Stimulated activated CD4-positive, alpha-beta T cell treated with anti-CD3 and anti-CD28 coated beads, Interleukin-1b, Interleukin-23, amount 100 ng/mL, for 4 hours (primary cell): ENCODE results near the gene TCOF1.
A peak's percentile ranks its signal among the peaks of the same experiment; 100 is the strongest.
"Not testable (repeated sequence)": the region's sequence is repeated elsewhere in the genome, so short reads cannot be mapped to it uniquely, and the experiment has no call there.

ENCODE experiments used
- DNase-seq, 2 donors: peaks; one replicate each; pipeline ENCODE4 v3.0.0-alpha.2; 2020; ENCODE audit warnings: low read depth in 2 of 2

Gene TCOF1

DNA sequence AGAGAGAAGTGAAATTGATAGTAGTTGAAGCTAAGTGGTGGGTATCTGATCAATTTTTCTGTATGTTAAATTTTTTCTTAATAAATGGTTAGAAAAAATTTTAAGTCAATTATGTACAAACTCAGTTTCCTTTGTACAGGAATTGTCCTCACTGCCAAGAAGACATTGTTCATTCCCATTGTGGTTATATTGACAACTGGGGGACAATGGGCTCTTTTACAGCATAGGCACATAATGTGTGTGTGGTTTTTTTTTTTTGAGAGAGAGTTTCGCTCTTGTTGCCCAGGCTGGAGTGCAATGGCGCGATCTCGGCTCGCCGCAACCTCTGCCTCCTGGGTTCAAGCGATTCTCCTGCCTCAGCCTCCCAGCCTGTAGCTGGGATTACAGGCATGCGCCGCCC is 68.7 kb downstream of the TCOF1 start:
- DNase-seq: not testable (repeated sequence)

DNA sequence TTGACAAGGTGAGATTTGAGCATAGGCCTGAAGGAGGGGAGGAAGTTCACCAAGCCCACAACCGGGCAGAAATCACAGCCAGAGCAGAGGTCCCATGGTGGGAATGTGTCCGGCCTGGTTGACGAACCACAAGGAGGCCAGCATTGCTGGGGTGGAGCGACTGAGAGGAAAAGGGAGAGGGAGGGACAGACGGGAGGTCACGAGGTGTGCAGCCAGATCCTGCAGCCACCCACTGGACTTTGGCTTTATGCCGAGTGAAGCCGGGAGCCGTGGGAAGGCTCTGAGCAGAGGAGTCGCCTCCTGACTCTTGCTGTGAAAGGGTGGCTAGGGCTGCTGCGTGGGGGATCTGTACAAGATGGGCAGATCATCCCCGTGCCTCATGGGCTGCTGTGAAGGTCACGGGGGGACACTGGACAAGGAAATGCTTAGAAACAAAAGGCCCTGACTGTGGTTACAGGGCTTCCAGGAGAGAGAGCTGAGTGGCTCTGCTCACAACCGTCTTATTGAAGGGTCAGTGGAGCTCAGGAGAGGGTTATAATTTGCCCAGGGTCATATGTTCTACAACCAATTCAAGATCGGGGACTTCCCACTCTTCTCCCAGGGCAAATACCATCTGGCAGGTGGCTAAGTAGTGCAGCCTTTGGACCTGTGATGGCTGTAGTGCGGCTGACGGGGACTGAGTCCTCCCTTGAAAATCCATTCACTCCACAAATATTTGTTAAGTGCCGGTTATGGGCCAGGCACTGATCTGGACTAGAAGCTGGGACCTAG is 70.8 kb downstream of the TCOF1 start:
- no peak for DNase-seq

DNA sequence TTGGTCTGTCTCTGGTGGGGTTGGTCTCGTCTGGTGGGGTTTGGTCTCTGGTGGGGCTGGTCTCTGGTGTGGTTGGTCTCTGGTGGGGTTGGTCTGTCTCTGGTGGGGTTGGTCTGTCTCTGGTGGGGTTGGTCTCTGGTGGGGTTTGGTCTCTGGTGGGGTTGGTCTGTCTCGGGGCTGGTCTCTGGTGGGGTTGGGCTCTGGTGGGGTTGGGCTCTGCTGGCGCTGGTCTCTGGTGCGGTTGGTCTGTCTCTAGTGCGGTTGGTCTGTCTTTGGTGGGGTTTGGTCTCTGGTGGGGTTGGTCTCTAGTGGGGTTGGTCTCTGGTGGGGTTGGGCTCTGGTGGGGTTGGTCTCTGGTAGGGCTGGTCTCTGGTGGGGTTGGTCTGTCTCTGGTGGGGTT is 71.5 kb downstream of the TCOF1 start:
- no peak for DNase-seq

DNA sequence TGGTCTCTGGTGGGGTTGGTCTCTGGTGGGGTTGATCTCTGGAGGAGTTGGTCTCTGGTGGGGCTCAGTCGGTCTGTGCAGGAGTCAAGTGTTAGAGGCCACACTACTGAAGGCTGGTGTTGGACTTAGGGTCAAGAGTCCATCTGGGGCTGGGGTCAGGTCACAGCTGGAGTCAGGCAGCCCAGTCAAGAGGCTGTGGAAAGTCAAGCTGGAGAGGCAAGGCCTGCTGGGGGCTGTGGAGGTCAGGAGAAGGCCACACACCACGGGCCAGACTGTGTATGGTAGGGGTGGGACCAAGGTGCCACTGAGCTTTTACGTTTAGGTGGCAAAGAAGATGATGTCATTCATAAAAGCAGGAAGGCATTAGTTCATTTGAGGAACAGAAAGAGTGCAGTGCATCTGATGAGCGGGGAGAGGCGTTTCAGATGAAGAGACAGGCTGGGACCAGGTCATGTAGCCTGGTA is 71.9 kb downstream of the TCOF1 start:
- DNase-seq: no peak

DNA sequence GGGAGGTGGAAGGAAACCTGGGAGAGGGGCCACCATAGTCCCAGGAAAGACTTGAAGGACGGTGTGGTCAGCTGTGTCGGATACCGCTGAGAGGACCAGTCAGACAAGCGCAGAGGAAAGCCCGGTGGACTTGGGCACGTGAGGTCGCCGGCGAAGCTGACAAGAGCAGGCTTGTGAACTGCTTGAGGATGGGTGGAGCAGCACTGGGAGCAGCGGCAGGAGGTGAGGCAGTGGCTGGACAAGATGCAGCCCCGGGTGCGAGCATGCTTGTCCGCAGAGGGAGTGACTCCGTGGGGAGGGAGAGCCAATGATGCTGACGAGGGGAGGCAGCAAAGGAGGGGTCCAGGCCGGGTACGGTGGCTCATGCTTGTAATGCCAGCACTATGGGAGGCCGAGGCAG is 73.6 kb downstream of the TCOF1 start:
- DNase-seq: no peak

DNA sequence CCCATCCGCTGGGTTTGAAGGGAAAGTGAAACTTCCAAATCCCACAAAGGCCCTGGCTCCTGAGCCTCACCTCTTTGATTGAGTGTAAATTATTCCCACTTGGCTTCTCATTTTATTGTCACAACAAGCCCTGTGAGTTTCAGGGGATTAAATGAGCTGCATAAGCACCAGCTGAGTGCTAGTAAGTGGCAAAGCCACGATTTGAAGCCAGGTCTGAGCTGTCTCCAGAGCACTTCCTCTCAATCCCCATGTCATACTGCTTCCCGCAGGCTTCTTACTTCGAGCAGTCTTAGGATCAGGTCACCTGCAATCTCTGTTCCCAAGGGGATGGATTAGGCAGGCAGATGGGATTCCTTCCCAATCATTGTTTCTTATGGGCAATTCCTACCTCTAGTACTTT is 74.1 kb downstream of the TCOF1 start:
- no peak for DNase-seq

DNA sequence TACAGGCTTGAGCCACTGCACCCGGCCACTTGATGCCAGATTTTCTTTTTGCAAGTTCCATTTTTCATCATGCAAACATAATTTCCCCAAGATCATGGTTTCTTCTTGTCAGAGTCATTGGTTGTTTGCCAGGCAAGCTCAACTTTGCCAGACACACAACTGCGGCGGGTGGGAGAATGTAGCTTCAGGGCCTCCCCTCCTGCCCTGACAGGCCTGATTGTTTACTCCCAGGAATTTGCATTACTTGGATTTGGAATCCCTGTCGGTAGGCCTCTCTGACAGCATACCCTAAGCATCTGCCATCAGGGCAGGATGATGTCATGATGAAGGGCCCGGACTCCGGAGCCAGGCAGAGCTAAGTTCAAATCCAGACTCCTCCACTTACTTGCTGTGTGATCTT is 77.0 kb downstream of the TCOF1 start:
- no peak for DNase-seq

DNA sequence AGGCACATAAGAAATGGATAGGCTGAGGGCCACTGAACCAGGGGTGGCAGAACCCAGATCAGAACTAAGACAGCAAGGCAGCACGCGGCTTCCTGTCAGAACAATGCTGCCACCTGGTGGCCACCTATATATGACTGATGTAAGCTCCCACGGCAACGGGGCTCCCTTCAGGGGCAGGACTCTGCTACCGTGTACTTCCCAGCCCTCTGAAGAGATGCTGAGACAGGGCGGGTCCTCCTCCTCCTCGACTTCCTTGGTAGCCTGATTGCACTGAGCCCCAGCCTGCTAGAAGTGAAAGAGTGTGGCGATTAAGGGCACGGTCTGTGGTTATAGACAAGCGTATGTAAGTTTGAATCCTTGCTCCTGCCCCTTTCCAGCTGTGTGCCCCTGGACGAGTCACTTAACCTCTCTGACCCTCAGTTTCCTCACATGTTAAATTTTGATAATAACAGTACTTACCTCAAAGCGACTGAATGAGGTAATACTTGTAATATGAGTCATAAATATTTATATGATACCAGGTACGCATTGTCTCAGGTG is 78.7 kb downstream of the TCOF1 start:
- DNase-seq: peak; percentile 84 to 92

DNA sequence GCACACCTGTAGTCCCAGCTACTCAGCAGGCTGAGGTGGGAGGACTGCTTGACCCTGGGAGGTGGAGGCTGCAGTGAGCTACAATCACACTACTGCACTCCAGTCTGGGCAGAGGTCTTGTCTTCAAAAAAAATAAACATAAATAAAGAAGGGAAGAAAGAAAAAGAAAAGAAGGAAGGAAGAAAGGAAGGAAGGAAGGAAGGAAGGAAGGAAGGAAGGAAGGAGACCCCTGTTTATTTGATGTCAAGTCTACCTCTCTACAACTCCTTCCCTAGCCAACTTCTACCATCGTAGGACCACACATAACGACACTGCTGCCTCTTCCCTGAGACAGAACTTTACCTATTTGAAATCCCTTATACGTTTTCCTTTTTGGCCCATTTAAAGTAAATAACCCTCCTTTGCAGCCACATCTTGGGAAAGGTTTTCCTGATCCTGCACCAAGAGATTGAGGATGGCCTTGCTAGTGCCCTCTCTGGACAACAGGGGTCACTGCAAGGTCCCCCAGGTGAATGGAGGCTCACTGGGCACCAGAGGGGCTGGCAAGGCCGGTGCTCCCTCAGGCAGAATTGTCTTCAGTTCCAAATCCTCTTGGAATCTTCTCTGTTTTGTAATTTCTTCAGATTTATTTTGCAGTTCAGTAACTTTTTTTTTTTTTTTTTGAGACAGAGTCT is 81.5 kb downstream of the TCOF1 start:
- DNase-seq: no peak

DNA sequence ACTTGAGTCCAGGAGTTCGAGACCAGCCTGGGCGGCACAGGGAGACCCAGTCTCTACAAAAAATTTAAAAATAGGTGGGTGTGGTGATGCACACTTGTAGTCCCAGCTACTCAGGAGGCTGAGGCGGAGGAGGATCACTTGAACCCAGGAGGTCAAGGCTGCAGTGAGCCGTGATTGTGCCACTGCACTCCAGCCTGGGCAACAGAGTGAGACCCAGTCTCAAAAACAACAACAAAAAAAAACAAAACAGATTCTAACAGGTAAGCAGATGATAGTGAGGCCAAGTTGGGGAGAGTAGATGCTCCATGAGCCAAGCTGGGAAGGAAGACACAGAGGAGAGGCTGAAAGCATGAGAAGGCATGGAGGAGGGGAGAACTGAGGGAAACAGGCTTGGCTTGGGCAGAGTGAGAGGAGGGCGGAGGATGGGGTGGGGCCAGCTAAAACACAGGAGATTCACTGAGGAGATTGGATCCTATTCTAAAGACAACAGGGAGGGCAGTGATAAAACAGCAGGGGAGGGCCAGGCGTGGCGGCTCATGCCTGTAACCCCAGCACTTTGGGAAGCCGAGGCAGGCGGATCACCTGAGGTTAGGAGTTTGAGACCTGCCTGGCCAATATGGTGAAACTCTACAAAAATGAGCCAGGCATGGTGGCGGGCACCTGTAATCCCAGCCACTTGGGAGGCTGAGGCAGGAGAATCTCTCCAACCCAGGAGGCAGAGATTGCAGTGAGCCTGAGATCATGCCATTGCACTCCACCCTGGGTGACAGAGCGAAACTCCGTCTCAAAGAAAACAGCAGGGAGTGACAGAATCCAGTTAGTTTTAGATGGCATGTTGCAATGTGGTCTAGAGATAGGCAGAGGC is 83.7 kb downstream of the TCOF1 start:
- no peak for DNase-seq

DNA sequence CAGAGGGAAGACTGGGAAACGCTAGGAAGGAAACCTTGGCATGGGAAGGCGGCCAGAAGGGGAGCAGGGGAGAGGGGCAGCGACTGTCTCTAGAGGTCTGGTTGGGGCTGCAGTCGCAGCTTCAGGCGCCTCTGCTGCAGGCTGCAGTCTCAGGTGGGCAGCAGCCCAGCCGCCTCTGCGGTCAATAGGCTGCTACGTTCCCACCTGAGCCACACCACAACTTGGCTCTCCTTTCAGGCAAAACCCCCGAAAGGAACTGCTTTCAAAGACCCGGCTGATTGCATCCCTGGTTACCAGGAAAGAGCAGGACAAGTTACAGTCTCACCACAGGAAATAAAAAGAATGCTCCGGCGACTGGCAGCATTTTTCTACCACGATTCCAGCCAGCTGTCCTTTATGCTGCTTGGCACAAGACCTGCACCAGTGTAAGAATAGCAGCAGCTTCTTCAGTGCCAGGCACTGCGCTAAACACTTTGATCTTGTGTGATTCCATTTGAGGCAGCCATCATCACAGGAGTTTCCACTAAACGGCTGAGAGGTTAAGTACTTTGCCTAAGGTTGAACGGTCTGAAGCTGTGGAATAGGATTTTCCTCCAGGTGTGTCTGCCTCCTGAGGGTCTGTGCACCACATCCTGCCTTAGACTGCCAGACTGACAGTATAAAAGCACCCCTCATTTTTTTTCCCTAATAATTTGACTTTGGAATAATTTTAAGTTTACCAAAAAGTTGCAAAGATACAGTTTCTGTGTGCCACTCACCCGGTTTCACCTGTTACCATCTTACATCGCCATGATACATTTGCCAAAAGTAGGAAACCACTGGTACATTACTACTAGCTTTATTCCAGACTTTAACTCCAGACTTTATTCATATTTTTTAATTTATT is 84.6 kb downstream of the TCOF1 start:
- DNase-seq: no peak

DNA sequence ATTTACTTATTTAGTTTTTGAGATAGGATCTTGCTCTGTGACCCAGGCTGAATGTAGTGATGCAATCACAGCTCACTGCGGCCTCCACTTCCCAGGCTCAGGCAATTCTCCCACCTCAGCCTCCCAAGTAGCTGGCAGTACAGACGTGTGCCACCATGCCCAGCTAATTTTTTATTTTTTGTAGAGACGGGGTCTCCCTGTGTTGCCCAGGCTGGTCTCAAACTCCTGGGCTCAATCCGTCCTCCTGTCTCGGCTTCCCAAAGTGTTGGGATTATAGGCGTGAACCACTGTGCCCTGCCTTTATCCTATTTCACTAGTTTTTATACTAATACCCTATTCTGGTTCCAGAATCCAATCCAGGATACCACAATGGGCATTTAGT is 85.2 kb downstream of the TCOF1 start:
- DNase-seq: no peak

DNA sequence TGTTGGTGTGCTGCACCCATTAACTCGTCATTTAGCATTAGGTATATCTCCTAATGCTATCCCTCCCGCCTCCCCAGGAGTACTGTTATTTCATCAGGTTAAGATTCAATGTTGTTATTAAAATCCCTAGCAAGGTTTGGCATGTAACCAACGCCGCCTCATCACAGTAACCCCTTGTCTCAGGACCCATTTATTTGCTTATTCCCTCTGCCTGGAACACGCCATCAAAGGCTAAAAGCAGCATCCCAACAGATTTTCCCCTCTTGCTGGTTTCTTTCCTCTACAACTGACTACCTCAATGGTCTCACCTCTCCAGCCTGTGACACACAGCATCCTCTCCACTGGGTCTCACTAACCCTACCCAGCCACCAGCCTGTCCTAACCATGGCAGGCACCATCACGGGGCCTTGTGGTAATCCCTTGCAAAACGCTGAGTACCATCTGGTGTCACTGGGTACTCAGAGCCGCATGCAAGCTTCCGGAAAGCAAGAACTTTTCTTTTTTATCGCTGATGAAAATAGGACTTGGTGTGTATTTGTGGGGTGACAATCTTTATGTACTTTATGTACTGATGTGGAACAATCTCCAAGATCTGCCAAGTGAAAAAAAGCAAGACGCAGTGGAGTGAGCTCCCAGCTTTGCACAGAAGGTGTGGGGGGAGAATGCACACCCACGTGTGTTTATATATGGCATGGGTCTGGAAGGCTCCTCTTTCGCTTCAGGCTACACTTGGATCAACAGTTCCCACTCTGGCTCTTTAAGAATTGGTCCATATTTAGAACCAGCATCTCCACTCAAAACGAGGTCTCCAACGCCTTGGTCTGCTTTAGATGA is 86.0 kb downstream of the TCOF1 start:
- DNase-seq: no peak

DNA sequence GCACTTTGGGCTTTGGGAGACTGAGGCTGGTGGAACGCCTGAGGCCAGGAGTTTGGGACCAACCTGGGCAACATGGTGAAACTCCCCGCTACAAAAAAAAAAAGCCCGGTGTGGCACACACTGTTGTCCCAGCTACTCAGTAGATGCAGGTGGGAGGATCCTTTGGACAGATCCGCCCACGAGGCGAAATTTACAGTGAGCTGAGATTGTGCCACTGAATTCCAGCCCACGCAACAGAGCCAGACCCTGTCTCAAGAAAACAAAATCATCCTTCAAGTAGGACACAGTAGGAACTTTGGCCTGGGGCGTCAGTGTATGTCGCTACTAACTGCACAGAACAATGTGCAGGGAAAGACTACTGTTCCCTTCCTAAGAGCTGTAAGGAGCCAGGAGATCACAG is 87.3 kb downstream of the TCOF1 start:
- no peak for DNase-seq

DNA sequence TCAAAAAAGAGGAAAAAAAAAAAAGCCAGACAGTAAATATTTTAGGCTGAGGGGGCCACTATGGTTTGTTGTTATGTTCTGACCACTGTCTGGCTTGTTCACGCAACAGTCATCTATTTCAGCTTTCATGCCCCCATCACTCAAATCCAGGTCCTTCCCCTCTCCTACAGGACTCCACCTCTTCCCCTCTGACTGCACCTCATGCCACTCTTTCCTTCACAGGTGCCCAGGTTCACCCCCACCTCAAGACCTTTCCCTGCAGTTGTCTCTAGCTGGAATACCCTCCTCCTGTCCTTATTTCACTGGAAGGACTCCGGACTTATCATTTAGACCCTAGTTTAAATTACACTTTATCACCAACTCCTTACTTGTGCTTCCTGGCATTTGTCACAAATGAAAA is 88.6 kb downstream of the TCOF1 start:
- DNase-seq: no peak

DNA sequence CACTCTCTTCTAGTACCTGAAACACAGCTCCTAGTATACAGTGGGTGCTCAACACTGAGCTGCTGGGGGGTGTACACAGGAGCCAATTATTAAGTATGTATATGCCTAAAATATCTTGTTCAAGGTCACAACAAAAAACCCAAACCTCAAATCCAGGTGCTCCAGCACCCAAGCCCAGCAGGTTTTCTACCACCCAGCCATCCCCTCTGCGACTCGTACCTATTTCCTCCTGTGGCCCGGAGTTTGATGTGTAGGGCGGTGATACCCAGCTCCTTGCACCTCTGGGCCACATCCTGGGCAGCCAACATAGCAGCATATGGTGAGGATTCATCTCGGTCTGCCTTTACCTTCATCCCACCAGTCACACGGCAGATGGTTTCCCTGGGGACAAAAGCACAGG is 89.1 kb downstream of the TCOF1 start:
- no peak for DNase-seq

DNA sequence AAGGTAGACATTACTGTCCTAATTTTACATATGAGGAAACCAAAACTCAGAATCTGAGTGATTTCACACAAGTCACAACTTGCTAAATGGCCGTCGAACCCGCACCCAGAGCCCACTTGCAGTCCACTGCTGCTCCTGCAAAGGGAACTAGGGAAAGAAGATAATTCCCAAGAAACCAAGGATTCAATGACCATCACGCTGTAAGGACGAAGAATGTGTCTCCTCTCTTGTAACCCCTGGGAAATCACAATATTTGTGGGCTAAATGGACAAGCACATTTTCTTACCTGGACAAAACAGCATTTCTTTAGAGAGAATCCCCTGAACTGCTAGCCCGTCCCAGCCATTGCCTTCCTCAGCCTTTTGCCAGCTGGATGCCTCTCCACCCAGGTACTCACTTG is 89.7 kb downstream of the TCOF1 start:
- no peak for DNase-seq

DNA sequence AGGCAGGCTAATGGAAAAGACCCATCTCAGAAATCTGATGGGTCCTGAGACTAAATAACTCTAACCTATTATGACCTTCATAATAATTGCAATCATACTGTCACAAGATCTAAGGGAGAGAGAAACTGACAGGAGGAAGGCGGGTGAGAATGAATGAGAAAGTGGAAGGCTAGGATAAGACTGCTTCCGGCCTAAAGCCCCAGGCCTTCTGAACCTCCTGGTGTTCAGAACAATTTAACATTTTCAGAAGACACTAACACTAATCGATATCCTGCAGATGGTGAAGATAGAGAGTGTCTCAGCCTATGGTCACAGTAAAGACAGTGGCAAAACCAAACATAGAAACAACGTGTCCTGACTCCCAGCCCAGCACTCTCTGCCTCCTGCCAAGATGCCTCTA is 90.8 kb downstream of the TCOF1 start:
- no peak for DNase-seq

DNA sequence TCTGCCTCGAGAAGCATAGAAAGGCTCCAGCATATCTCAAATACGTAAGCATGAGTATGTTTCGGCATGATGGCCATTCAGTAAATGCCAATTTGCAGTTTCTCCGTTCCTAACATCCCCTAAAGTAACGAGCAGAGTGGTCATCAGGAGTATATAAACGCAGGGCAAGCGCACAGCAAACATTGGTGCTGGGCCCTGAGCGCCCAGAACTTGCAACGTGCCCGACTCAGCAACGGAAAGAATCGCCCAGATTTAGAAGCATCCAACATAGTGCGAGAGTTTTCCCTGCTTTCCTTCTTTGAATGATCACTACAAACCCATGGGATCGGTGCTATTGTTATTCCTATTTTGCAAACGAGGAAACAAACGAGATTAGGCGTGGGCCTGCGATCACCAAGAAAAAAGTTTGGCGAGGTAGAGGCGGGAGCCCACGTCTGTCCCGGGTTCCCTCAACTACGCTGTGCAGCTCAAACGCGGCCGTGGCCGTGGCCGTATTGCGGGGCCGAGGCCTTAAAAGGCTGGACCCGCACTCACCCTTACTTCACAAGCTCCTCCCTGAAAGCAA is 91.5 kb downstream of the TCOF1 start:
- DNase-seq: no peak
